NCI-H1436 treated with DMSO at 0.1 percent for 48 hours (cell line): ENCODE results near the gene LIN52.
"Not testable (repeated sequence)": the region's sequence is repeated elsewhere in the genome, so short reads cannot be mapped to it uniquely, and the experiment has no call there.

Source experiments
- DNase-seq: peaks from one replicate; lab custom pipeline; 2025; lab: John Stamatoyannopoulos, UW

LIN52 gene

GRCh38 chr14:74109369-74109768 lies 24.6 kb downstream of the LIN52 start:
- DNase-seq = no peak

GRCh38 chr14:74111395-74112216 lies 26.9 kb downstream of the LIN52 start:
- not testable (repeated sequence) for DNase-seq

GRCh38 chr14:74125487-74125886 lies 40.7 kb downstream of the LIN52 start:
- DNase-seq = not testable (repeated sequence)

- no peak for DNase-seq
These were observed 41.7 kb downstream of the LIN52 start for GRCh38 chr14:74126315-74127013.

- no peak for DNase-seq
These were observed 42.9 kb downstream of the LIN52 start for GRCh38 chr14:74127634-74128033.

- DNase-seq = no peak
These were observed 49.2 kb downstream of the LIN52 start for GRCh38 chr14:74133833-74134481.

- no peak for DNase-seq
These were observed 49.7 kb downstream of the LIN52 start for GRCh38 chr14:74134484-74134883.

- no peak for DNase-seq
These were observed 50.7 kb downstream of the LIN52 start for GRCh38 chr14:74135426-74135825.

- DNase-seq = peak; percentile 89
These were observed 55.7 kb downstream of the LIN52 start for GRCh38 chr14:74140374-74140850.

GRCh38 chr14:74141703-74142102 lies 56.9 kb downstream of the LIN52 start:
- DNase-seq = no peak

GRCh38 chr14:74142523-74142922 lies 57.8 kb downstream of the LIN52 start:
- no peak for DNase-seq

- no peak for DNase-seq
These were observed 60.0 kb downstream of the LIN52 start for GRCh38 chr14:74144789-74145188.

GRCh38 chr14:74147571-74147970 lies 62.8 kb downstream of the LIN52 start:
- DNase-seq = no peak

GRCh38 chr14:74148705-74149104 lies 63.9 kb downstream of the LIN52 start:
- DNase-seq = no peak

GRCh38 chr14:74155287-74155686 lies 70.5 kb downstream of the LIN52 start:
- no peak for DNase-seq

- no peak for DNase-seq
These were observed 71.0 kb downstream of the LIN52 start for GRCh38 chr14:74155749-74156148.

- DNase-seq = no peak
These were observed 76.0 kb downstream of the LIN52 start for GRCh38 chr14:74160763-74161162.

- no peak for DNase-seq
These were observed 76.9 kb downstream of the LIN52 start for GRCh38 chr14:74161526-74162158.

- no peak for DNase-seq
These were observed 85.2 kb downstream of the LIN52 start for GRCh38 chr14:74169906-74170305.

- DNase-seq = no peak
These were observed 91.6 kb downstream of the LIN52 start for GRCh38 chr14:74176400-74176793.

- no peak for DNase-seq
These were observed 95.1 kb downstream of the LIN52 start for GRCh38 chr14:74179856-74180255.

- no peak for DNase-seq
These were observed 106.3 kb downstream of the LIN52 start for GRCh38 chr14:74190927-74191575.
